ENCODE measurements around the gene FNDC3B. TPM values are rescaled to one million over a fixed set of nuclear protein-coding genes. Genes with fewer than 3 reads are reported as not detected.
"Not testable (repeated sequence)": the region's sequence is repeated elsewhere in the genome, so short reads cannot be mapped to it uniquely, and the experiment has no call there.

Gene FNDC3B
- total RNA-seq, 1 donor from 2014 or later, result 29.5 TPM

- H4K20me1 ChIP-seq (ENCODE audit: low read depth), result no peaks in the 10 kb centered on the region
These were observed 49.9 kb downstream of the FNDC3B start for GRCh38 chr3:172089250-172089649.

GRCh38 chr3:172090035-172090434 lies 50.7 kb downstream of the FNDC3B start:
- no peak for DNase-seq (ENCODE audit: low spot score)
- Histone ChIP-seq H3K4me2 (no peak overlapping the region), H3K79me2 (ENCODE audit: low read depth) (peaks cover 89% of the 10 kb centered on the region), H3K4me3 (no peak overlapping the region), H3K27ac (no peak overlapping the region), H3K27me3 (no peaks in the 10 kb centered on the region), H3K4me1 (no peaks in the 10 kb centered on the region), H3K9ac (no peak overlapping the region), H3K36me3 (no peaks in the 10 kb centered on the region), H3F3A (ENCODE audit: low read depth) (no peaks in the 10 kb centered on the region), H2AFZ (replicated peaks) (no peak overlapping the region), H4K20me1 (ENCODE audit: low read depth) (peaks cover 3% of the 10 kb centered on the region), H3K9me3 (ENCODE audit: low read depth) (no peaks in the 10 kb centered on the region)
- no peak overlapping the region for H3K27ac Mint-ChIP-seq
- H3K36me3 Mint-ChIP-seq, result peaks cover 47% of the 10 kb centered on the region
- H3K27me3 Mint-ChIP-seq (ENCODE audit: insufficient read depth, low read depth), result peaks cover 4% of the 10 kb centered on the region
- H3K9me3 Mint-ChIP-seq, result peaks cover 34% of the 10 kb centered on the region
- no peak for TF ChIP-seq EZH2 (IDR thresholded peaks at IDR 0.05)
- TF ChIP-seq, protein P1, sequence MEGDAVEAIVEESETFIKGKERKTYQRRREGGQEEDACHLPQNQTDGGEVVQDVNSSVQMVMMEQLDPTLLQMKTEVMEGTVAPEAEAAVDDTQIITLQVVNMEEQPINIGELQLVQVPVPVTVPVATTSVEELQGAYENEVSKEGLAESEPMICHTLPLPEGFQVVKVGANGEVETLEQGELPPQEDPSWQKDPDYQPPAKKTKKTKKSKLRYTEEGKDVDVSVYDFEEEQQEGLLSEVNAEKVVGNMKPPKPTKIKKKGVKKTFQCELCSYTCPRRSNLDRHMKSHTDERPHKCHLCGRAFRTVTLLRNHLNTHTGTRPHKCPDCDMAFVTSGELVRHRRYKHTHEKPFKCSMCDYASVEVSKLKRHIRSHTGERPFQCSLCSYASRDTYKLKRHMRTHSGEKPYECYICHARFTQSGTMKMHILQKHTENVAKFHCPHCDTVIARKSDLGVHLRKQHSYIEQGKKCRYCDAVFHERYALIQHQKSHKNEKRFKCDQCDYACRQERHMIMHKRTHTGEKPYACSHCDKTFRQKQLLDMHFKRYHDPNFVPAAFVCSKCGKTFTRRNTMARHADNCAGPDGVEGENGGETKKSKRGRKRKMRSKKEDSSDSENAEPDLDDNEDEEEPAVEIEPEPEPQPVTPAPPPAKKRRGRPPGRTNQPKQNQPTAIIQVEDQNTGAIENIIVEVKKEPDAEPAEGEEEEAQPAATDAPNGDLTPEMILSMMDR (IDR thresholded peaks at IDR 0.05), result no peak
- TF ChIP-seq EZH2phosphoT487 (IDR thresholded peaks at IDR 0.05), result no peak
- no peak overlapping the region for H3K4me3 Mint-ChIP-seq
- peaks cover 14% of the 10 kb centered on the region for H3K4me1 Mint-ChIP-seq

More at GRCh38 chr3:172089250-172089649, 49.9 kb downstream of the FNDC3B start:
- H3K27me3 ChIP-seq, result no peaks in the 10 kb centered on the region
- no peaks in the 10 kb centered on the region for H3F3A ChIP-seq (ENCODE audit: low read depth)
- peaks cover 9% of the 10 kb centered on the region for H3K4me1 Mint-ChIP-seq
- no peak overlapping the region for H3K9ac ChIP-seq
- no peak overlapping the region for H2AFZ ChIP-seq (replicated peaks)
- no peak overlapping the region for H3K4me3 ChIP-seq
- no peak overlapping the region for H3K4me3 Mint-ChIP-seq
- H3K9me3 Mint-ChIP-seq, result peaks cover 31% of the 10 kb centered on the region
- no peak for DNase-seq (ENCODE audit: low spot score)
- no peak overlapping the region for H3K27ac ChIP-seq
- no peaks in the 10 kb centered on the region for H3K27me3 Mint-ChIP-seq (ENCODE audit: insufficient read depth, low read depth)
- no peak overlapping the region for H3K4me2 ChIP-seq
- peaks cover 88% of the 10 kb centered on the region for H3K79me2 ChIP-seq (ENCODE audit: low read depth)
- peaks cover 47% of the 10 kb centered on the region for H3K36me3 Mint-ChIP-seq
- H3K4me1 ChIP-seq, result no peaks in the 10 kb centered on the region
- H3K9me3 ChIP-seq (ENCODE audit: low read depth), result no peaks in the 10 kb centered on the region
- TF ChIP-seq EZH2phosphoT487 (IDR thresholded peaks at IDR 0.05) (no peak), EZH2 (IDR thresholded peaks at IDR 0.05) (no peak)
- TF ChIP-seq, protein P1 (IDR thresholded peaks at IDR 0.05), result no peak
- no peak overlapping the region for H3K27ac Mint-ChIP-seq
- H3K36me3 ChIP-seq, result no peaks in the 10 kb centered on the region

DNA sequence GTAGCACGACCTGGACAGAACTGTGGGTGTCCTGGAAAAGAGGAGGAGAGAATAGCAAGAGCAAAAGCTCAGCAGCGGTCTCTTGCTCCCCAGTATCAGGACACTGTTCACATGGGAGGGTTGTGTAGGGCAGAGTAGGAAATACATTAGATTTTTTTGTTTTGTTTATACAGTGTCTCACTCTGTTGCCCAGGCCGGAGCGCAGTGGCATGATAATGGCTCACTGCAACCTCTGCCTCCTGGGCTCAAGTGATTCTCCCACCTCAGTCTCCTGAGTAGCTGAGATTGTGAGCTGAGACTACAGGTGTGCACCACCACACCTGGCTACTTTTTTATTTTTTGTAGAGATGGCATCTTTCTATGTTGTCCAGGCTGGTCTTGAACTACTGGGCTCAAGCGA lies 53.3 kb downstream of the FNDC3B start:
- Histone ChIP-seq H3F3A (ENCODE audit: low read depth) (no peaks in the 10 kb centered on the region), H3K9me3 (ENCODE audit: low read depth) (no peaks in the 10 kb centered on the region), H3K36me3 (no peaks in the 10 kb centered on the region), H4K20me1 (ENCODE audit: low read depth) (peaks cover 28% of the 10 kb centered on the region), H3K4me1 (peaks cover 18% of the 10 kb centered on the region), H3K4me3 (no peak overlapping the region), H2AFZ (replicated peaks) (no peak overlapping the region), H3K79me2 (ENCODE audit: low read depth) (peaks cover 88% of the 10 kb centered on the region), H3K4me2 (no peak overlapping the region), H3K27me3 (no peaks in the 10 kb centered on the region), H3K27ac (no peak overlapping the region), H3K9ac (no peak overlapping the region)
- TF ChIP-seq EZH2phosphoT487 (IDR thresholded peaks at IDR 0.05) (no peak), EZH2 (IDR thresholded peaks at IDR 0.05) (no peak)
- TF ChIP-seq, protein P1 (IDR thresholded peaks at IDR 0.05), result no peak
- H3K36me3 Mint-ChIP-seq, result peaks cover 34% of the 10 kb centered on the region
- H3K27ac Mint-ChIP-seq, result no peak overlapping the region
- DNase-seq (ENCODE audit: low spot score), result no peak
- peaks cover 22% of the 10 kb centered on the region for H3K9me3 Mint-ChIP-seq
- no peak overlapping the region for H3K4me3 Mint-ChIP-seq
- peaks cover 4% of the 10 kb centered on the region for H3K27me3 Mint-ChIP-seq (ENCODE audit: insufficient read depth, low read depth)
- H3K4me1 Mint-ChIP-seq, result peaks cover 34% of the 10 kb centered on the region

GRCh38 chr3:172093581-172094443 lies 54.4 kb downstream of the FNDC3B start:
- H4K20me1 ChIP-seq (ENCODE audit: low read depth), result peaks cover 39% of the 10 kb centered on the region
- not testable (repeated sequence) for H2AFZ ChIP-seq (replicated peaks); H3K27me3 ChIP-seq; H3K4me3 Mint-ChIP-seq; H3K27ac Mint-ChIP-seq; H3K9me3 ChIP-seq (ENCODE audit: low read depth); H3K4me3 ChIP-seq; H3K4me2 ChIP-seq; H3F3A ChIP-seq (ENCODE audit: low read depth); H3K27ac ChIP-seq; H3K9ac ChIP-seq; H3K36me3 ChIP-seq; DNase-seq (ENCODE audit: low spot score); H3K27me3 Mint-ChIP-seq (ENCODE audit: insufficient read depth, low read depth)
- Mint-ChIP-seq H3K36me3 (peaks cover 35% of the 10 kb centered on the region), H3K9me3 (peaks cover 23% of the 10 kb centered on the region), H3K4me1 (peaks cover 38% of the 10 kb centered on the region)
- peaks cover 29% of the 10 kb centered on the region for H3K4me1 ChIP-seq
- H3K79me2 ChIP-seq (ENCODE audit: low read depth), result peaks cover 88% of the 10 kb centered on the region

All from neural progenitor cell (in vitro differentiated cells).